HT-29 (cell line): ENCODE data around the gene DYNC1I2. TPM values are rescaled to one million over a fixed set of nuclear protein-coding genes. Genes with fewer than 3 reads are reported as not detected.
A peak's percentile ranks its signal among the peaks of the same experiment; 100 is the strongest.

Experiments used
- DNase-seq: peaks from one replicate; pipeline ENCODE4 v3.0.0-alpha.2; 2015; ENCODE audit warnings: low spot score
- total RNA-seq: library from RNA; depleted of rRNA; stranded (reverse); fragments of >200 nt; shearing (Covaris generic); gene quantifications from 2 replicates; pipeline ENCODE4 v1.2.3, GENCODE V29; 2014; rRNA removed

Gene DYNC1I2
- 27.0 and 32.4 TPM in 2 replicates for total RNA-seq

DNA sequence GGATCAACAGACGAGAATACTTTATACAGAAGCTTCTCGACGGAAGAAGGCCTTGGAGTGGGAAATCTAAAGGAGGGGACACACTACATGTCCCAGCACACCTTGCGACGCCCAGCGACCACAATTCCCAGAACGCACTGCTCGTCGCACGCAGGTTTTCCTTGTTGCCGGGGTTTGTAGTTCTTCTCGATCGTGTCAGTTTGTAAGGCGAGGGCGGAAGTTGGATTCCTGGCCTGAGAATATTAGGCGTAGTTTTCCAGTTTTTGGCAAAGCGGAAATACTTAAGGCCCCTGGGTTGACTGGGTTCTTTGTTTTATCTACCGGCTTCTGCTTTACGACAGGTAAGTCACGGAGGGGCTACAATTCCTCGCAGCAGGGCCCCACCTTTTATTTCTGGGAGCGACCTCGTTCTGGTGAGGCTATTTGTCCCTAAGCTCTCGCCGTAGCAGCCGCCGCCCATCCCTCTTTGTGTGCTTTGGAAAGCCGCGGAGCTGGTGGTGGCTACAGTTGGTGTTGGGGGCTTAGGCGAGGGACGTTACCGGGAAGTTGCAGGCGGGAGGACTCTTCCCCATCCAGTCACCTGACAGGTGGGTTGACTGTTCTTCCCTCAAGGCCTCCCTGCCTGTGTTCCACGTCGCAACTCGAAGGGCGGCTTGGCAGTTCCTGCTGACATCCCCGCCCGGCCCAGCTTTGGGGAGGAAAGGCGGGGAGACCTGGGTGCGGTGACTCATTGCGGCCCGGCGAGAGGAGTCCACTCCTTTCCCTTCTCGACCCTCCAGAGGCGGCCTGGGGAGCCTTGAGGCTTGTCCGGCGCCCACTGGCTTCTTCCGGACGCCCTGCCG lies at the start of gene DYNC1I2:
TSS of gene DYNC1I2 (plus strand) at position 183 of the 842 bp plus-strand sequence. CDS start 2,687 bp downstream, outside the sequence.
- peak; percentile 95 for DNase-seq

DNA sequence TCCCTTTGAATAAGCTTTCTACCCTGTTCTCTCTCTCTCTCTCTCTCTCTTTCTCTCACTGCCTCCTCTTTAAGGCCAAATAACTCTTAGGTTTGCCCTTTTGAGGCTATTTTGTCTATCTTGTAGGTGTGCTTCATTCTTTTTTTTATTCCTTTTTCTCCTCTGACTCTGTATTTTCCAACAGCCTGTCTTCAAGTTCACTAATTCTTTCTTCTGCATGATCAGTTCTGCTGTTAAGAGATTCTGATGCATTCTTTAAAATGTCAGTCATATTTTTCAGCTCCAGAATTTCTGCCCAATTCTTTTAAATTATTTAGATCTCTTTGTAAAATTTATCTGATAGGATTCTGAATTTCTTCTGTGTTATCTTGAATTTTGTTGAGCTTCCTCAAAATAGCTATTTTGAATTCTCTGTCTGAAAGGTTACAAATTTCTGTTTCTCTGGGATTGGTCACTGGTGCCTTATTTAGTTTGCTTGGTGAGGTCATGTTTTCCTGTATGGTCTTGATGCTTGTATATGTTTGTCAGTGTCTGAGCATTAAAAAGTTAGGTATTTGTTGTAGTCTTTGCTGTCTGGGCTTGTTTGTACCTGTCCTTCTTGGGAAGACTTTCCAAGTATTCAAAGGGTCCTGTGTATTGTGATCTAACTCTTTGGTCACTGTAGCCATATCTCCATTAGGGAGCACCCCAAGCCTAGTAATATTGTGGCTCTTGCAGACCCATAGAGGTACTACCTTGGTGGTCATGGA lies 35.4 kb upstream of the DYNC1I2 start:
- no peak for DNase-seq

DNA sequence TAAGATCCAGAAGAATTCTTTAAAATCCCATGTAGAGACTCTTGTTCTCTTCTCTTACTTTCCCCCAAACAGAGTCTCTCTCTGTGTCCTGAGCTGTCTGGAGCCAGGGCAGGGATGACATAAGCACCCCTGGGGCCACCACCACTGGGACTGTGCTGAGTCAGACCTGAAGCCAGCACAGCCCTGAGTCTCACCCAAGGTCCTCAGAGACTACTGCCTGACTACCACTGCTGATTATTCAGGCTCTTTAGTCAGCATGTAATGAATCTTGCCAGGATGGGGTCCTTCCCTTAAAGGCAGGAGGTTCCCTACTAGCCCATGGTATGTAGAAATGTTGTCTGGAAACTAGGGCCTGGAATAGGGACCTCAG lies 34.9 kb upstream of the DYNC1I2 start:
- no peak for DNase-seq

DNA sequence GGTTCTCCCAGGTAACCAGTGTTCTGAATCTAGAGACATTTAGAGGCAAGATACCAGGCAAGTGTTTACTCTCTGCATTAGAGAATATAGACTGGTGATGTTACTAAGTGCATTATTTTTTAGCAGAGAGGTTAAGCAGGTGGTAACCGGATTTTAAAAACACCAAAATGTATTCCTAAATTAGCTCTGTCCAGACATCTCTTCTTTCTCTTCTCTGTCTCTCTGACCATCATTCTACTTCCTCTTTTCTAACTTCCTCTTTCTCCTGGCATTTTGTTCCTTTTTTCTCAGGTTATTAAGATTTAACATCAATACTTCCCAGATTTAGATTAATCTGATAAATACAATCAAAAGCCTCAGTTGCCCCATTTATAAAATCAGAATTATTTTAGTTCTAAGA lies 31.7 kb upstream of the DYNC1I2 start:
- no peak for DNase-seq

DNA sequence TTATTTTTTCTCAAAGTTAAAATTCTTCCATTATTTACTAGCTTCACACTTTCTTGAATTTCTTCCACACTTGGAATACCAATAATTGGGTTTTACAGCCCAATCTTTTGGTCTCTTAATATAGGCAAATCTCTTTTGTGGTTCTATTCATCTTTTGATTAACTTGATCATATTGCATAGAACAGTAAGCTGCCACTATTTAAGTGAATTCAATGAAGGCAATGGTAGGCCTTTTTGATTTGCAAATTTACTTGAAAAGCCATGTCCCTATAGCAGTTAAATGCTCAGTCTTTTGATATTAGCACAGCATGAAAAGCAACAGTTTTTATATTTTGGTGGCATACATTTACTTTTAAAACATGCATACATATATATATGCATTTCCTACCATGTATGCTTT lies 20.2 kb upstream of the DYNC1I2 start:
- DNase-seq, result no peak

DNA sequence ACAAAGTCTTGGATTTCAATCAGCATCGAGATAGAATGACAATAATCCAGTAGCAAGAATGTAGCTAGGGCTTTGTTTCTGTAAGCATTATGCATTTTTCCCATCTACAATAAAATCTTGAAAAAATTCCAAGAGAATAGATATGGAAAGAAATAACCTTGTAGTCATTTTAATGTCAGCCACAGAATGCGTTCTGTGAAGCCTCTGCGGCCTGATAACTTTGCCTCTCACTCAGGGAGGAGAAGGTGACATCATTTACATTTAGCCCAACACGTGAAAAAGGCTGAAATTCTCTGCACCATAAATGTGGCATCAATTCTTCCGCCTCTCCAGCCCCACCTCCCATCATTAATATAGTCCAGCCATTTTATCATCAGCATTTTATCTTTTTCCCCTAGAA lies 19.1 kb upstream of the DYNC1I2 start:
- DNase-seq, result no peak

DNA sequence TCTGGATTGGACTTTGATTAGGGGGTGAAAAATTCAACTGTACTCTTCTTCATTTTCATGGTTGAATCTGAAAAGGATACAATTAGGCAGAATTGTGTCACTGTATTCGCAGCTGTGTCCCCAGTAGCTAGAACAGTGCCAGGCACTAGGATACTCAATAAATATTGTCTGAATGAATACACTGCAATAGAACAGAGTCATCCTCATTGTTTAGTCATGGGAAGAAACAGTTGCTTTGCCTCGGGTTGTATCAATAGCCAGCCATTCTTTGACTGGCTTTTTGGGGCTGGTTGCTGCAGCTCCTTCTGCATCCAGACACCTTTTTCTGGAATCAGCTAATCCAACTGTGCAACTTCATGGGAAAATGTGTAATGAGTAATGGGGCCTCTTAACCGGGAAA lies 18.1 kb upstream of the DYNC1I2 start:
- DNase-seq, result no peak

DNA sequence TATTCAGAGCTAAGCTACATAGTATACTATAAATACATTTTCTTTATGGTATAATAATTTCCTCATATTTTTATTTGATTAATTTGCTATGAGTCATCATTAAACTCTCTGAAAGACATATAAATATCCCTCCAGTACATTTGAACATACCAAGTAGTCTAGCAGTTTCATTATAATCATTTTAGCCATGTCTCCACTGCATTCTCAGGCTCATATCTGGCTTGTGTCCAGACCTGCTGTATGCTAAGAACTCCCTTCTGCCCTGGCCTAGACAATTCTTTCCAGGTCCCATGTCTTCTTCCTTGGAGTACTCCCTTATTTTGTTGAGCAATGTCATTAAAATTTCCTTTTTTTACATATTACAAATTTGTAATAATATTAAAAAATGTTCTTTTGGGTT lies 16.6 kb upstream of the DYNC1I2 start:
- DNase-seq, result no peak

DNA sequence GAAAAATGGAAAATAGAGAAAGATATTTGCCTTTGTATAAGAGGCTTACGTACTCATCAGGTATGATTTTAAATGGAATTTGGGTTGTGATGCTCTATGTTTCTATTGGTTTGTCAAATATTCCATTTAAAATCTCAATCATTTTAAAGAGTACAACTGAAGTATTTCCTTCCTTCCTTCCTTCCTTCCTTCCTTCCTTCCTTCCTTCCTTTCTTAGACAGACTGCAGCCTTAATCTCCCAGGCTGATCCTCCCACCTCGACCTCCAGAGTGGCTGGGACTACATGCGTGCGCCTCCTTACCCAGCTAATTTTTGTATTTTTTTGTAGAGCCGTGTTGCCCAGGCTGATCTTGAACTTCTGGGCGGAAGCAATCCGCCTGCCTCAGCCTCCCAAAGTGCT lies 15.4 kb upstream of the DYNC1I2 start:
- DNase-seq, result no peak

DNA sequence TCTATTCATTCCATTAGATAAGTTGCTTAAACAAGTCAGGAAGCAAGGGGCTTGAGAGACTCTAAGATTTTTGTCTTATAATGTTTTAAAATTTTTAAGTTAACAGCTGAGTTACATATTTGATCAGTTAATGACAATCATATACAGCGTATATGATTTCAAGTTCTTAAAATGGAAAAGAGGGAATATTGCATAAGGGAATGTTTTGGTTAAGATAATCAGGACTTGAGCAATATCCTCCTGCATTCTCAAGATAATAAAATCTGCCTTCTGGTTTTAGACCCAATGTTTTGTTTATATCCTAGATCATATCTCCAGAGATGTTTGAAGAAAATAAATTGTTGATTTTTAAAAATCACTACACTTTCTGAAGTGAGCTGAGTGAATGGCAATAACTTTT lies 13.4 kb upstream of the DYNC1I2 start:
- no peak for DNase-seq

DNA sequence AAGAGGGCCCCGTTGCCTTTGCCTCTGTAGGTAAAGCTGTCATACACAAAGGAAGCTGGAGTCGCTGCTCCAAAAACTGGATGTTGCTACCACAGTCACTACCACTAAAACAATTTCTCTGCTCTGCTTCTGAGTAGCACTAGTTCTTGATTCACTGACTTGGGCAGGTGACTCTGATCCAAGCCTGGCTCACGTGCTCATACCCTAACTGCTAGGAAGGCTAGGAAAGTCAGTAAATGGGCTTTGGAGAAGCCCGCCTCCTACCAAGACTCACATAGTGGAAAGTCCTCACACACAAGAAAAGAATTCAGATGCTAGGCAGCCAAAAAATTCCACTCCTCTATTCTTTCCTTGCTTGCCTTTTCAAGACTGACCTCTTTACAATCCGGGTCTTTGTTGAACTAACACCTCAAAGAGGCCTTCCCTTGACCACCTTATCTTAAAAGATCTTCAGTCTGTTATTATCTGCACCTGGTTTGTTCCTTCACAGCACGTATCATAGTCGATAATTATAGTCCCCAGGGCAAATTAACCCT lies 11.4 kb upstream of the DYNC1I2 start:
- no peak for DNase-seq

DNA sequence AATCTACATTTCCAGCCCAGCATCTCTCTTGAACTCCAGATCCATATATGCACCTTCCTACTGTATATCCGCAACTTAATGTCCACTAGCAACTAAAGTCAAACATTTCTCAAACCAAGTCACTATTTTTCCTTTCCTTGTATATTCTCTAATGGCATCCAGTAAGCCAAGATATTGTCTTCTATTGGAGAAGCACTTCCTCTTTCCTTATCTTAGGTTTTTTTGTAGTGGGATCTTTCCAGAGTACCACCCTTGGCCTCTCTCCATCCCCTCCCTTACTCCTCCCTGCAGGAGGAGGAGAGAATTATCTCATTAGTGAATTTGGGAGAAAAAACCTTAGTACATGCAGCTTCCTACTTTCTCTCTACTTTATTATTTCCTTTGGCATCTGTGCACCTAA lies 8.7 kb upstream of the DYNC1I2 start:
- no peak for DNase-seq

DNA sequence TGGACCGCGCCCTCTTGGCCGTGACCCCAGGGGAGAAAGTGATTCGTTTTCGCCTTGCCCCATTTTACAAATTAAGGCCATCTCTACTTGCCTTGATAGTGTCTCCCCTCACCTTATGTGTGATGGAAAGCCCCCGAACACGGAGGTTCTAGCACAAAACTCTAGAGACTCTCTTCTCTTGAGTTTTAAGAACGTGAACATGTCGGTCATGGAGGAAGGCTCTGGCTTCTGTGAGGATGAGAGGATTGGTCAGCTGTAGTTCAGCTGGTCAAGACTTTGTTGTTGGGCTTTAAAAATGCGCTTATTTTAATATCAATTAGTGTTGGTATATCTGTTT lies 828 bp downstream of the DYNC1I2 start:
- DNase-seq, result peak; percentile 28

DNA sequence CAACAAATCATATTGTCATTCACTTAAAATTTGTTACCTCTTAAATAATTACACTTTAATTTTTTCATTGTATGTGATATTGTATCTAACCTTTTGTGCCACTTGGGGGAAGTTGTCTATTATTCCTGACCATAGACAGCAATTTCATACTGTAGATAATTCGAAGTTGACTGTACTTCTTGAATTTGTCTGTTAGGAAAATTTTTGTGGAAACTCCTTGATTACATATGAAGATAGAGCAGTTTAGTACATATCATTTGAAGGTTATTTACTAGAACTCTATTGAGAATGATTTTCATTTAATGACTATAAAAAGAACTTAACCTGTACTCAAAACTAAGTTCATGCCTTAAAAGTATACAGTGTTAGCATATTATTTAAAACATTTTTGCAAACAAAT lies 5.1 kb downstream of the DYNC1I2 start:
- no peak for DNase-seq

DNA sequence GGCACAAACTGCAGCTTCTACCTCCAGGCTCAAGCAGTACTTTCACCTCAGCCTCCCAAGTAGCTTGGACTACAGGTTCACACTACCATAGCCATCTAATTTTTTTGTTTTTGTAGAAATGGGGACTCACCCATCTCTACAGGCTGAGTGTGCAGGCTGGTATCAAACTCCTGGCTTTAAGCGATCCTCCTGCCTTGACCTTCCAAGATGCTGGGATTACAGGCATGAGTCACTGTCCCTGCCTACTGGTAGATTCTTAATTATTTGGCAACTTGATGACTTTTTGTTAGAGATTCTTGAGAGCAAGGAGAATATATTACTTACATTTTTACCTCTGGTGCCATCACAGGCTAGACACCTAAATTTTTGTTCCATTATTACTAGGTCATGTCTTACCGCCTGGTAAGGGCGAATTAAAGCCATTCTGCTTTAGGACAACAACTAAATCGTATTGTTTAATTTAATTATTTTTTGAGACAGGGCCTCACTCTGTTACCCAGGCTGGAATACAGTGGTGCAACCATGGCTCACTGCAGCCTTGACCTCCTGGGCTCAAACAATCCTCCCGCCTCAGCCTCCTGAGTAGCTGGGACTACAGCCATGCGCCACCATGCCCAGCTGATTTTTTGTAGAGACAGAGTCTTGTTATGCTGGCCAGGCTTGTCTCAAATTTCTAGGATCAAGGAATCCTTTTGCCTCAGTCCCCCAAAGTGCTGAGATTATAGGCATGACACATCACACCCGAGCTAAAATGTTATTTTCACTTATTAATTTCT lies 15.7 kb downstream of the DYNC1I2 start:
- DNase-seq, result no peak

DNA sequence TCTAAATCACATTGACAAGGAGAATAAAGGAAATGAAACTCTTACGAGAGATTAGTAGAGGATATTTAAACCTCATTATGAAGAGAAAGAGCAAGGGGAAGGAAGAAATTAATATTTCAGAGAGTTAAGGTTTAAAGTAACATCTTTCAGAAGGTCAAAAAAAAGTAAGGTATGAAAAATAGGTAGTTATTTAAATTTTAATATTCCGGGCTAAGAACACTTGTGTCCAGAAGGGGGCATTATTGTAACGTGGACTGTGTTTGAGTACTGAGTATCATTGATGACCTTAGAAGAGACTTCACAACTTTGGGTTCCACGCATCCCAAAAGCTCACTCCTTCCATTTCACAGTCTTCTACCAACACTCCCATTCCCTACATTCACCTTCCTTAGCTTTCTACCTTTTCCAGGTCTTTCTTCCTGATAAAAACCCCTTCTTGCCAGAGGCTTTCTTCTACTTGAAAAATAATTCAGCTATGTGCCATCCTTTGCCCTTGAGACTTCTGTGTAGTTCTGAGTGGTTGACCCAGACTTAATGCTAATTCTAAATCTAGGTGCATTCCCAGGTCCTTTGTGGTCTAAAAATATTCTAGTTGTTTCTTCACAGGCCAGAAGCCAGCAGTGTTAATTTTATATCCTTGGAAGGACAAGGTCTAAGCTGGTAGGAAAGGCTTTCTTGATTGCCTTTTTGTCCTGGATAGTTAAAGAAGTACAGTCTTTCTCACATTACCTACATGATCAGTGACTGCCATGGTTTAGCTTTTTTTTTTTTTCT lies 16.5 kb downstream of the DYNC1I2 start:
- DNase-seq, result peak; percentile 33

DNA sequence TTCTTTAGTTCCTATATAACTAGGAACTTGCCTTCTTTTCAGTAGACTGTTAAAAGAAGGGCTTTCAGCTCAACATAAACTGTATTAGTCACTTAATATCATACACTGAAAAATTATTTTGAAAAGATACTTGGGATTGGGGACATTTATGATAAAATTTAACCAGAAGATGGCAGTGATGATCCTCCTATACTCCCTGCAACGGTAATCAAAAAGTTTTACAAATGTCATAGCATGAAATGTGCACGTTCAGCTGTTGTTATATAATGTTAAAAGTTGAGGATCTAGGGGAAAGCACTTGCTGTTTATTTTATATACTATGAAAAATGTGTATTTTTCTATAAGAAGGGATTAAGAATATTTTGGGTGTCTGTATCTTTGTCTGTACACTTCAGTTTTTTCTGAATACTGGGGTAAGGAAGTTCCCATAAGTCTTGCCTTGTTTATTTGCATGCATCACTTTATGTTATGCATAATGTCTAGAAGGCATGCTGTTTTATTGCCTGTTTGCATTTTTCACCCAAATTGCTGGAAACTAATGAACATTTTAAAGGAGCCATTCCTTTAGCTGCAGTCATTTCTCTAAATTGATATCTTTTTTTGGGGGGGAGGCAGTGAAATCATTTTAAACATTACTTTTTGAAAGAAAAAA lies 19.0 kb downstream of the DYNC1I2 start:
- peak; percentile 30 for DNase-seq

DNA sequence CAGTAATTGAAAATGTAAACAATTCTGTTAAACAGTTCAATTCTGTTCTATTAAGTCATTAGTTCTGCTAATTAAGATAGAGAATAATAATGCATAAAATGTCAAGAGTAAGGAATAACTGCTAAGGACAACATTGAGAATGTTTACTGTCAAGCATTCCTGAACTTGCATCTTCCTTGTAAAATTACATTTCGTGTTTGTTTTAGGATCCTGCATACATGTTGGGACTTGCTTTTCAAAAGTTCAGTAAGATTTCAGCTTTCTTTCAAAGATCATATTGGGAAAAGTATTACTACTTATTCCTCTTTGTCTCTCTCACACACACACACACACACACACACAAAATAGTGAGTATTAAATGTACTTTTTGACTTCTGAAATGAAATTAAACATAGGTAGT lies 20.5 kb downstream of the DYNC1I2 start:
- no peak for DNase-seq

DNA sequence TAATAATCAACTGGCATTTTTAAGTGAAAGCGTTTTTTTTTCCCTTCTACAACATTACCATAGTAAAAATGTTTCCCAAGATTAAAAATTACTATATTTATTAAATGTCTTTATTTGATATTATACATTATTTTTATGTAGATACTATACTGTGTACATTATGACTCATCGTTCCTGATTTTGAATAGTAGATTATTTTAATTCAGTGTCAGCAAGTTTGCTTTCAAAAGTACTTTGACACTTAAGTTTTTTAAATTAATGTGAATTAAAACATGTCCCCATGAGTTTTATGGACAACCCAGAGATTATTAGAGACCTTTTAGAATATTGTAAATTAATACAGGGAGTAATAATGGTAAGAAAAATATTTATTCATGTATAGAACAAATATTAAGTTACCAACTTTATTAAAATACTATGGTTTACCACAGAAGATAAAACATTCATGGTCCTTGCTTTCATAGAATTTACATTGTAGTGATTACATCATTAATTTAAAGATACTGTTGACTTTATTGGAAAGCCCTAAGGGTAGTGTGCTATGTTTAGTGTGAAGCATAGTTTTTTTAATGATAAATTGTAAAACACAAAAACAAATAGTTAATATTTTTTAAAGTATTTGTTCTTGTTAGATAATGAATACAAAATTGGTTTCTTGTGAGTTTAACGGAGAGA lies 21.9 kb downstream of the DYNC1I2 start:
- no peak for DNase-seq

DNA sequence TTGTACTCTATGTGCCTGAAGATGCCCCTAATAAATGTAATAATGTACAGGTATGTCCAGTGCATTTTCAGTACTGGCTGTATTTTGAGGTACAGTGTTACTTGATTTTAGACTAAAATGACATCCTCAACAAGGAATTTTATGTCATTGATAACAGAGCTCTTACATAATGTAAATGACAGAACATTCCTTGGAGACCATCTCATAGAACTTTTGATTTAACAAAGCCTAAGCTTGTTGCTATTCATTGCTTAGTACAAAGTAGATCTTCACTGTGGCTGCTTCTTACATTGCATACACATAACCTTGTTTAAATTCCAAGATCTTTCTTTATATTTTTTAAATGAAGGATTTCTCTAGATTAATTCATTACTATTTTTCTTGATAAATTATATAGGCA lies 24.1 kb downstream of the DYNC1I2 start:
- no peak for DNase-seq
